ENCODE data around the gene WBP4.

DNA sequence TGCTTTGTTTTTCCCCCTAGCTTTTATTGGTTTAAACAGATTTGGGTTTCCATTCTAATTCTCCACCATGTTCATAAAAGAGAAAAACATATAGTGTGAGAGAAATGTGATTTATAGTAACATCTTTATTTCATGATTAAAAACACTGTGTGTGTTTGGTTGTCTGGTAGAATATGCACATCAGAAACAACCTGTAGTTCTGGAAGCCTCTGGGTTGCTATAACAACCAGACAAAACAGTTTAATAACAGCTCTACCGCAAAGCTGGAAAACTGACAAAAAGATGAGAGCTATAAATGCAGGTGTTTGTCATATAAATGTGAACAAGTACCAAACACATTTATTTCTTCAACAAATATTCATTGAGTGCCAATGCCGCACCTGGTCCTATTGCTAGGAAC is 61.5 kb downstream of the WBP4 start:
- TF ChIP-seq, protein P1, sequence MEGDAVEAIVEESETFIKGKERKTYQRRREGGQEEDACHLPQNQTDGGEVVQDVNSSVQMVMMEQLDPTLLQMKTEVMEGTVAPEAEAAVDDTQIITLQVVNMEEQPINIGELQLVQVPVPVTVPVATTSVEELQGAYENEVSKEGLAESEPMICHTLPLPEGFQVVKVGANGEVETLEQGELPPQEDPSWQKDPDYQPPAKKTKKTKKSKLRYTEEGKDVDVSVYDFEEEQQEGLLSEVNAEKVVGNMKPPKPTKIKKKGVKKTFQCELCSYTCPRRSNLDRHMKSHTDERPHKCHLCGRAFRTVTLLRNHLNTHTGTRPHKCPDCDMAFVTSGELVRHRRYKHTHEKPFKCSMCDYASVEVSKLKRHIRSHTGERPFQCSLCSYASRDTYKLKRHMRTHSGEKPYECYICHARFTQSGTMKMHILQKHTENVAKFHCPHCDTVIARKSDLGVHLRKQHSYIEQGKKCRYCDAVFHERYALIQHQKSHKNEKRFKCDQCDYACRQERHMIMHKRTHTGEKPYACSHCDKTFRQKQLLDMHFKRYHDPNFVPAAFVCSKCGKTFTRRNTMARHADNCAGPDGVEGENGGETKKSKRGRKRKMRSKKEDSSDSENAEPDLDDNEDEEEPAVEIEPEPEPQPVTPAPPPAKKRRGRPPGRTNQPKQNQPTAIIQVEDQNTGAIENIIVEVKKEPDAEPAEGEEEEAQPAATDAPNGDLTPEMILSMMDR (IDR thresholded peaks at IDR 0.05; ENCODE audit: low read depth, low read length, missing input control): no peak
- TF ChIP-seq YY1 (IDR thresholded peaks at IDR 0.05) (no peak), HNF4A (conservative IDR thresholded peaks at IDR 0.05) (no peak), FOXA2 (IDR thresholded peaks at IDR 0.05) (no peak), HNF4G (IDR thresholded peaks at IDR 0.05) (no peak), SP1 (IDR thresholded peaks at IDR 0.05) (no peak), RAD21 (IDR thresholded peaks at IDR 0.05) (no peak), JUND (IDR thresholded peaks at IDR 0.05) (no peak), EGR1 (IDR thresholded peaks at IDR 0.05; ENCODE audit: low read depth in 2 of 2) (no peak), TAF1 (conservative IDR thresholded peaks at IDR 0.05) (no peak)
- TF ChIP-seq, protein P2, sequence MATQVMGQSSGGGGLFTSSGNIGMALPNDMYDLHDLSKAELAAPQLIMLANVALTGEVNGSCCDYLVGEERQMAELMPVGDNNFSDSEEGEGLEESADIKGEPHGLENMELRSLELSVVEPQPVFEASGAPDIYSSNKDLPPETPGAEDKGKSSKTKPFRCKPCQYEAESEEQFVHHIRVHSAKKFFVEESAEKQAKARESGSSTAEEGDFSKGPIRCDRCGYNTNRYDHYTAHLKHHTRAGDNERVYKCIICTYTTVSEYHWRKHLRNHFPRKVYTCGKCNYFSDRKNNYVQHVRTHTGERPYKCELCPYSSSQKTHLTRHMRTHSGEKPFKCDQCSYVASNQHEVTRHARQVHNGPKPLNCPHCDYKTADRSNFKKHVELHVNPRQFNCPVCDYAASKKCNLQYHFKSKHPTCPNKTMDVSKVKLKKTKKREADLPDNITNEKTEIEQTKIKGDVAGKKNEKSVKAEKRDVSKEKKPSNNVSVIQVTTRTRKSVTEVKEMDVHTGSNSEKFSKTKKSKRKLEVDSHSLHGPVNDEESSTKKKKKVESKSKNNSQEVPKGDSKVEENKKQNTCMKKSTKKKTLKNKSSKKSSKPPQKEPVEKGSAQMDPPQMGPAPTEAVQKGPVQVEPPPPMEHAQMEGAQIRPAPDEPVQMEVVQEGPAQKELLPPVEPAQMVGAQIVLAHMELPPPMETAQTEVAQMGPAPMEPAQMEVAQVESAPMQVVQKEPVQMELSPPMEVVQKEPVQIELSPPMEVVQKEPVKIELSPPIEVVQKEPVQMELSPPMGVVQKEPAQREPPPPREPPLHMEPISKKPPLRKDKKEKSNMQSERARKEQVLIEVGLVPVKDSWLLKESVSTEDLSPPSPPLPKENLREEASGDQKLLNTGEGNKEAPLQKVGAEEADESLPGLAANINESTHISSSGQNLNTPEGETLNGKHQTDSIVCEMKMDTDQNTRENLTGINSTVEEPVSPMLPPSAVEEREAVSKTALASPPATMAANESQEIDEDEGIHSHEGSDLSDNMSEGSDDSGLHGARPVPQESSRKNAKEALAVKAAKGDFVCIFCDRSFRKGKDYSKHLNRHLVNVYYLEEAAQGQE (IDR thresholded peaks at IDR 0.05): no peak
- TF ChIP-seq, protein P3, sequence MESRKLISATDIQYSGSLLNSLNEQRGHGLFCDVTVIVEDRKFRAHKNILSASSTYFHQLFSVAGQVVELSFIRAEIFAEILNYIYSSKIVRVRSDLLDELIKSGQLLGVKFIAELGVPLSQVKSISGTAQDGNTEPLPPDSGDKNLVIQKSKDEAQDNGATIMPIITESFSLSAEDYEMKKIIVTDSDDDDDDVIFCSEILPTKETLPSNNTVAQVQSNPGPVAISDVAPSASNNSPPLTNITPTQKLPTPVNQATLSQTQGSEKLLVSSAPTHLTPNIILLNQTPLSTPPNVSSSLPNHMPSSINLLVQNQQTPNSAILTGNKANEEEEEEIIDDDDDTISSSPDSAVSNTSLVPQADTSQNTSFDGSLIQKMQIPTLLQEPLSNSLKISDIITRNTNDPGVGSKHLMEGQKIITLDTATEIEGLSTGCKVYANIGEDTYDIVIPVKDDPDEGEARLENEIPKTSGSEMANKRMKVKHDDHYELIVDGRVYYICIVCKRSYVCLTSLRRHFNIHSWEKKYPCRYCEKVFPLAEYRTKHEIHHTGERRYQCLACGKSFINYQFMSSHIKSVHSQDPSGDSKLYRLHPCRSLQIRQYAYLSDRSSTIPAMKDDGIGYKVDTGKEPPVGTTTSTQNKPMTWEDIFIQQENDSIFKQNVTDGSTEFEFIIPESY (IDR thresholded peaks at IDR 0.05): no peak
- TF ChIP-seq, protein P4, sequence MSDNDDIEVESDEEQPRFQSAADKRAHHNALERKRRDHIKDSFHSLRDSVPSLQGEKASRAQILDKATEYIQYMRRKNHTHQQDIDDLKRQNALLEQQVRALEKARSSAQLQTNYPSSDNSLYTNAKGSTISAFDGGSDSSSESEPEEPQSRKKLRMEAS (IDR thresholded peaks at IDR 0.05): no peak
